ENCODE data around the gene GPRASP1. TPM values are rescaled to one million over a fixed set of nuclear protein-coding genes. Genes with fewer than 3 reads are reported as not detected.

GPRASP1 gene
- 65.3 TPM for total RNA-seq

DNA sequence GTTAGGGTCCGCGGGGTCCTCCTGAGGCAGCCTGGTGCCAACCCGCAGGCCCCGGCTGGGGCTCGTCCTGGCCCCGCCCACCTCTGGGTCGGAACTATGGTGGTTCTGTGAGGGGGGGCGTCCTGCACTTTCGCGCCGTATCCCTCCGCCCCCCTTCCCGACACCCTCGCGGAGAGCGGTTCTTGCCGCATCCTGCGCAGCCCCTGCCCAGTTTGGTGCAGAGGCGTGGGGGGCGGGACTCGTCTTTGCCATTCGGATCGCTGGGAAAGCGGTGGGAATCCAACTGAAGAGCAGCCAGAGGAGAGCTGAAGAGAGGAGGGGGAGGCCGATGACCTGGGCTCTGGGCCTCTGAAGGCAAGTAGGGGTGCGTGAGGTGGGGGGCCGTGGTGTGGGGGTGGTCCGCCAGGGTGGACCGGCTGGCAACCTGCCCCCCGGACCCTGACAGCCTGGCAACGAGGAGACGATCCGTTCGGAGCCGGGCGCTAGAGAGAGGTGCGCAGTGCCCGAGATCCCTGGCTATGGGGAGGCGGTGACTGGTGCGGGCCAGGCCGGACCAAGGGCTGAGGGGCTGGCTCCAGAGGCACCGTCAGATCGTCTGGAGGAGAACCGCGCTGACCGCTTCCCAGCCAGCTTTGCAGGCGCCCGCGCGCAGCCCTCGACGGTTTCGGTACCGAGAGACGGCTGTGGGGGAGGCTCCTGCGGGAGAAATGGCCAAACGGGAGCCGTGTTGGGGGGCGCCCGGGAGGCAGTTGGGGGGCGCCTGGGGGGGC is at the start of gene GPRASP1:
Gene GPRASP1, plus strand, starts transcription at position 242 of the 770 bp plus-strand sequence. CDS start 2,431 bp downstream, outside the sequence.

Small RNA genes within 50 kb of the gene (small RNA-seq; reads per million reads assigned to genes)
- not detected for gene RNU6-589P

Other genes with a start within 250 kb of the GPRASP1 start
- 0.23 TPM for gene NXF2B, start 211.5 kb upstream of the GPRASP1 start, total RNA-seq
- 1.8 TPM for gene TCP11X2, start 179.7 kb upstream of the GPRASP1 start, total RNA-seq
- gene TMSB15A, start 134.7 kb upstream of the GPRASP1 start, total RNA-seq, result 97.8 TPM
- 38.1 TPM for gene ARMCX5, start 52.0 kb upstream of the GPRASP1 start, total RNA-seq
- 125 TPM for gene GPRASP2, start 61.0 kb downstream of the GPRASP1 start, total RNA-seq
- 67.8 TPM for gene GPRASP3, start 69.3 kb downstream of the GPRASP1 start, total RNA-seq